GM19328 (cell line): Measurements from ENCODE around the gene D2HGDH.
"Not testable (repeated sequence)": the region's sequence is repeated elsewhere in the genome, so short reads cannot be mapped to it uniquely, and the experiment has no call there.

Experiments
- ATAC-seq: cut with Tn5 transposase; IDR thresholded peaks from one replicate; pipeline ENCODE4 v1.9.1; 2021; ENCODE audit warnings: mild to moderate bottlenecking, moderate library complexity; ENCODE audit not compliant: unreplicated experiment

The D2HGDH gene

DNA sequence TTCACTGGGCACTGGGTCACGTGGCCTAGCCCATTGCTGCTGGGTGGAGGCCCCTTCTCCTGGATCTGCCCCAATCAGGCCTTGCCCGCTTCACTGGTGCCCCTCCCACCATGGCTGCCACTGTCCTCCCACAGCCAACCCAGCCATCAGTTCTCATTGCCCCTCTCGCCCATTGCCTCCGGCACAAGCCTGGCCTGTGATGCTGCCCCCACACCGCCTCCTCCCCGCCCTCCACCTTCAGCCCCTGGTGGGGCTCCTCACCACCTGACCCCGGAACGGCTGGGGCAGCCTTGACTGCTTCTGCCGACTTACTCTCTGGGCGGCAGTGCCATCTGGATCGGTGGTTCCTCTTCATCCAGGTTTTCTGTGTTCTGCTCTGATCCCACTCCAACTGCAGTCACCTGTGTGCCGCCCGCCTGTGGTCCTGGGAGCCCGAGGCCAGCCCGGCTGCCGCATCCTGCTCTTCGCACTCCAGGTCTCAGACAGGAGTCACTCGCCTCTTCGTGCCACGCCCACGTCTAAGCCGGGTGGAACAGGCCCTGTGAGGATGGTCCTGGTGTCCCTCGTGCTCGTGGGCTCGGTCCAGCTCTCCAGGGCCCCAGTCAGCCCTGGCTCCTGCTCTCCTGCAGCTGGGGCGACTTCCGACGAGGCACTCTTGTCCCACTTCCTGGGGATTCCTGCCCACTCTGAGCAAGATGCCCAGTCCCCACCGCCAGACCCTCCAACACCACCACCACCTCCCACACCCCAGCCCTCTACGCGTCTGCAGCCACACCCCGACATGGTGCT is 14.2 kb downstream of the D2HGDH start:
- ATAC-seq: no peak

DNA sequence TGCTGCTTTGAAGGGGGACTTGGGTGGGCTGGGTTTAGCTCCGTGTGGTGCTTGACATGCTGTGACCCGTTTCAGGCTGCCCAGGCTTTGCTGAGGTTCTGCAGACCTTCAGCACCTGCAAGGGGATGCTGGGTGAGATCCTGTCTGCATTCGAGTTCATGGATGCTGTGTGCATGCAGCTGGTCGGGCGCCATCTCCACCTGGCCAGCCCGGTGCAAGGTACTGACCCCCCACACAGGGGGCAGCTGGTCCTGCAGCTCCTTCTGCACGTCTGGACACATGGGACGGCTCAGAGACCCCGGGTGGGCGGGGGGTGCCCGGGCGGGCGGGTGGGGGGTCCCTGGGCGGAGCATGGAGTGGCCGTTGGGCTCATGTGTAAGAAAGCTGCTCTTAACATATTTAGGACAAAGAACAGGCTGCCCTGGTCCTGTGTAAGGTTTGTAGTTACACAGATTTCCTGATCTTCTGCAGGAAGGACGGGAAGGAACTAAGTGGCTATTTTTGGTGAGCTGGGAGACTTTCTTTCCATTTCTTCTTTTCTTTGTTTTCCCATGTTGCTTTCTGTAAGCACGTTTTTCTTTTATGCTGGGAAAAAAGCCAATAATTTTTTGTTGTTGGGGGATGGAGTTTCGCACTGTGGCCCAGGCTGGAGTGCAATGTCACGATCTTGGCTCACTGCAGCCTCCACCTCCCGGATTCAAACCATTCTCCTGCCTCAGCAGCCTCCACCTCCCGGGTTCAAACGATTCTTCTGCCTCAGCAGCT is 15.8 kb downstream of the D2HGDH start:
- ATAC-seq: no peak

DNA sequence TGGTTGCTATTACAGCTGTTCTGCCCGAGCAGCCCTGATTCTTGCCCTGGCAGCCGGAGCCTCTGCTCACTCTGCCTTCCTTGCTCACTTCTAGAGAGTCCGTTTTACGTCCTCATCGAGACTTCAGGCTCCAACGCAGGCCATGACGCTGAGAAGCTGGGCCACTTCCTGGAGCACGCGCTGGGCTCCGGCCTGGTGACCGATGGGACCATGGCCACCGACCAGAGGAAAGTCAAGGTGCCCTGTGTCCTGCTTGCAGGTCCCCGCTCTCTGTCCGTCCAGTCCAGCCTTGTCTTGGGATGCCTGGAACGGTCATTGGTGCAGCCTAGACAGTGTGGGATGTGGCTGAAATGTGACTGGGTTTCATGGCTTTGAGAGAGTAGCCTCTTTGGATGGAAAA is 16.7 kb downstream of the D2HGDH start:
- no peak for ATAC-seq

DNA sequence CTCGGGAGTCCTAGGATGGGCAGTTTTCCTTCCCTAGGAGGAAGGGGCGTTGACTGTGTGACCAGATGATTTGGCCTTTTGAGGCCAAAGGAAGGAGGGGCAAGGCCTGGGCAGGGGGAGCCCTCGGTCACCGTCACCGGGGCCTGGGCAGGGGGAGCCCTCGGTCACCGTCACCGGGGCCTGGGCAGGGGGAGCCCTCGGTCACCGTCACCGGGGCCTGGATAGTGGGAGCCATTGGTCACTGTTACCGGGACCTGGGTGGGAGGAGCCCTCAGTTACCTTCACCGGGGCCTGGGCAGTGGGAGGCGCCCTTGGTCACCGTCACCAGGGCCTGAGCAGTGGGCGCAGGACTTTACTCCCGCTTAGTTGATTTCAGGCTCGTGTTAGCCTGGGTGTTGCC is 17.3 kb downstream of the D2HGDH start:
- no peak for ATAC-seq

DNA sequence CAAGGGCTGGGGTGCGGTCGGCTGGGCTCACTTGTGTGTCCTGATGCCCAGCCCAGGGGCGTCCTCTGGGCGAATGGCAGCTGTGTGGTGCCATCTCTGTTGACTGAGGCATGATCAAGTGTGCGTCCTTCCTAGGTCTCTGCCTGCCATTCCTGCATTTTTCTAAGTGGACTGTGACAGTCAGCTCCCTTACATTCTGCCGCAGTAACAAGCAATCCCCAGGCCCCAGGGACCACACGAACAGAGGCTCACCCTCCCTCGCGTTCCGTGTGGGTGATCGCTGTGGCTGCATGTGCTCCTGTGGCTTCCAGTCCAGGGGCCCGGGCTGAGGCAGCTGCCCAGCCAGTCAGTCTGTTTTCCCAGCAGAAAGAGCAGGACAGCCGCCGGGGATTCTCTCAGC is 17.8 kb downstream of the D2HGDH start:
- no peak for ATAC-seq

DNA sequence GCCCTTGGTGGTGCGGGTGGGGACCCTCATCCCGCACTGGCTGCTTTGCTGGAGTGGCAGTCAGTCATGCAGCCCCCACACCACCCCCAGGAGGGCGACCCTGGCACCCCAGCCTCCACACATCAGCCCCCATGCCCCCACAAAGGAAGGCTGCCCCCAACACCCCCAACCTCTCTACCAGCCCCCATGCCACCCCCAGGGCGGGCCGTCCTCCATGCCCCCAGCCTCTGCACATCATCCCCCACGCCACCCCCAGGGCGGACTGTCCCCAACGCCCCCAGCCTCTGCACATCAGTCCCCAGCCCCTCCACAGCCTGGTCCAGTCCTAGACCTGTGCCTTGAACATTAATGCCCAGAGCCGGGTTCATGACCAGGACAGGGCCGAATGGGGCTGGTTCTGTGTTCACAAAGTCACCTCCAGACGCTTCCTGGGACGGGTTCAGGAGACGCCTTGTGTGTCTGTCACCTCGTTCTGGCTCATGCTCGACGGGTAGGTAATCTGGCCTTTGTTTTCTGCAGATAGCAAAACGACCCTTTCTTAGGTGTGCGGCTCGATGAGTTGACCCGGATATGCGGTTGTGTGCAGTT is 18.4 kb downstream of the D2HGDH start:
- no peak for ATAC-seq

DNA sequence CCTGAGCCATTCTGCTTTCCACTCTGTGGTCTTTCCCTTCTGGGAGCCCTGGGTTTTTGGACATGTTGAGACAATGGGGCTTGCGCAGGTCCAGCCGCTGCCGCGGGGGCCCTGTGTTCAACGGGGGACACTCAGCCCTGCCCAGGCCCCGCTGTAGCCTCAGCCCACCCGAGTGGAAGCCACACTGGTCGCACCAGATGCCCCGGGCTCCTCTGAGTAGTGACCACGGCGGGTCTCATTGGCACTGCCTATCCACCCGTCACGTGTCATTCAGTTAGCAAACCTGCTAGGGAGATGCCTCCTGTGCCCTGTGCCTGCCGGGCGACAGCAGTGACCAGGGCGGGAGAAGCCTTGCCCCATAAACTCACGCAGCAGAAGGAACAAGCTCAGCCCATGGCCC is 19.1 kb downstream of the D2HGDH start:
- no peak for ATAC-seq

DNA sequence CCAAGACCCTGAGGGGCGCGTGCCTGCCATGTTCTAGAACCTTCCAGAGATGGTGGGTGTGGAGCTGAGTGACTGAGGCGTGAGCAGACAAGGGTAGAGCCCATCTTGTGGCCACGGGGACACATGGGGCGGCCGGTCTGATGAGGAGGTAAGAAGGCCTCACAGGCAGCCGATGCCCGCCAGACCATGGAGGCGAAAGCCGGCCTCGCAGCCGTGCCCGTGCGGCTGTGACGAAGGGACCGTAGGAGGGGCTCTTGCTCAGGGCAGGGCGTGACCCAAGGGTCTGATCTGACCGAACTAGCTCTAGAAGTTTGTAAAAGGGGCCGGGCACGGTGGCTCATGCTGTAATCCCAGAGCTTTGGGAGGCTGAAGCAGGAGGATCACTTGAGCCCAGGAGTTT is 19.6 kb downstream of the D2HGDH start:
- no peak for ATAC-seq

DNA sequence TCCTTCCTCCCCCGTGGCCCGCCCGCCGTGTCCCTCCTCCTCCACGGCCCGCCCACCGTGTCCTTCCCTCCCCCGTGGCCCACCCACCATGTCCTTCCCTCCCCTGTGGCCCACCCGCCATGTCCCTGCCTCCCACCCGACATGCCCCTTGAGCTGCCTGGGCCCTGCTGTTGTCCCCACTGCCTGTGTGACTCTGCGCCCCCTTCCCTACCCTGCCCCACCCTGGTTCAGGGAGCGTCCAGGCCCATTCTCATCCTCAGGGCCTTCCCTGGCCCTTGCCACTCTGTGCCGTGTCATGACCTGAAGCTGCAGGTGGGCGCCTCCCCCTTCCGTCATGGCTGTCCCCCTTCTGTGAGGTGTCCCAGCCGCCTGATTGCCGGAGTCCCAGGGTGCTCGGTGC is 20.7 kb downstream of the D2HGDH start:
- ATAC-seq: no peak

DNA sequence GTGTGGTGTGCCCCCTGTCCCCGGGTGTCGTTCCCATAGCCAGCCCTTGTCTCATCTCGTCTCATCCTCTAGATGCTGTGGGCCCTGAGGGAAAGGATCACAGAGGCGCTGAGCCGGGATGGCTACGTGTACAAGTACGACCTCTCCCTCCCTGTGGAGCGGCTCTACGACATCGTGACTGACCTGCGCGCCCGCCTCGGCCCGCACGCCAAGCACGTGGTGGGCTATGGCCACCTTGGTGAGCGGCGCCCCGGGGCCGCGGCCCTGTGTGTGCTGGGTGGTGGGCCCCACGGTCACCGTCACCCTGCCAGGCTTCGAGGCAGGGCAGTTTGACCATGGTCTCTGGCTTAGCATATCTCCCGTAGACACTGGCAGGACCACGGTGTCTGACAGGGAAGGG is 21.3 kb downstream of the D2HGDH start:
- ATAC-seq: no peak

DNA sequence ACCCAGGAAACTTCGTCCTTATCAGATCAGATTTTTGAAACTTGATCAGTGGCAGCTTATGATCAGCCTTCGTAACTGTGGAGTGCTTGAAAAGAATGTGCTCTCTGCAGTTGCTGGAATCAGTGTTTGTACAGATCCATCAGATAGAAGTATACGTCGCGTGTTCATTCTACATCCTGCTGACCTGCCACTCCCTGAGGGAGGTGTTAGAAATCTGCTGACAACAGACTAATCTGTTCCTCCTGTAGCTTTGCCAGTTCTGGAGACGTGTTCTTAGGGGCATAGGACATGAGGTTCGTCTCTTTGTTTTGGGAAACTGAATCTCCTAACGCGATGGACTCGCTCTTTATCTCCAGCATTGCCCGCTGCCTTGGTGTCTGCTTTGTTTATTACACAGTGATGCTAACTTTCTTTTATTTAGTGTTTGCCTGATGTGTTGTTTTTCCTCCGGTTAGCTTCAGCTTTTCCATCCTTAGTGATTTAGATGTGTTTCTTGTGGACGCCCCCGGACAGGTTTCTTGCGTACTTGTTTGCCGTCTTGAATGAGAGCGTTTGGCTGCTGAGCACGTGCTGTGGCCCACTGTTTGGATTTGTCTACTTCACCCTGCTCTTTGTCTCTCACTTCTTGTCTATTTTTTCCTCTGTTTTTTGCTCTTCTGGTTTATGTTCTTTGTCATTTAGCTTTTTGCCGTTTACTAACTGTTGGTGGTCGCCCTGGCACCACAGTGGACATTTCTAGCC is 24.8 kb downstream of the D2HGDH start:
- ATAC-seq: no peak

DNA sequence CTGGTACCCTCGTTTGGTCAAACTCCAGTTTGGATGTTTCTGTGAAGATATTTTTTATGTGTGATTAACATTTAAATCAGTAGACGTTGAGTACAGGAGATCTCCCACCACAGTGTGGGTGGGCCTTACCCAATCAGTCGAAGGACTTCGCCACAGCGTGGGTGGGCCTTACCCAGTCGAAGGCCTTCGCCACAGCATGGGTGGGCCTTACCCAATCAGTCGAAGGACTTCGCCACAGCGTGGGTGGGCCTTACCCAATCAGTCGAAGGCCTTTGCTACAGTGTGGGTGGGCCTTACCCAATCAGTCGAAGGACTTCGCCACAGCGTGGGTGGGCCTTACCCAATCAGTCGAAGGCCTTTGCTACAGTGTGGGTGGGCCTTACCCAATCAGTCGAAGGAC is 25.5 kb downstream of the D2HGDH start:
- ATAC-seq: not testable (repeated sequence)

DNA sequence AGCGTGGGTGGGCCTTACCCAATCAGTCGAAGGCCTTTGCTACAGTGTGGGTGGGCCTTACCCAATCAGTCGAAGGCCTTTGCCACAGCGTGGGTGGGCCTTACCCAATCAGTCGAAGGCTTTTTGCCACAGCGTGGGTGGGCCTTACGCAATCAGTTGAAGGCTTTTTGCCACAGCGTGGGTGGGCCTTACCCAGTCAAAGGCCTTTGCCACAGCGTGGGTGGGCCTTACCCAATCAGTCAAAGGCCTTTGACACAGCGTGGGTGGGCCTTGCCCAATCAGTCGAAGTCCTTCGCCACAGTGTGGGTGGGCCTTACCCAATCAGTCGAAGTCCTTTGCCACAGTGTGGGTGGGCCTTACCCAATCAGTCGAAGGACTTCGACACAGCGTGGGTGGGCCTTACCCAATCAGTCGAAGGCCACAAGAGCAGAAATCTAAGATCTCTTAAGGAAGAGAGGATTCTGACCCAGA is 25.9 kb downstream of the D2HGDH start:
- no peak for ATAC-seq

DNA sequence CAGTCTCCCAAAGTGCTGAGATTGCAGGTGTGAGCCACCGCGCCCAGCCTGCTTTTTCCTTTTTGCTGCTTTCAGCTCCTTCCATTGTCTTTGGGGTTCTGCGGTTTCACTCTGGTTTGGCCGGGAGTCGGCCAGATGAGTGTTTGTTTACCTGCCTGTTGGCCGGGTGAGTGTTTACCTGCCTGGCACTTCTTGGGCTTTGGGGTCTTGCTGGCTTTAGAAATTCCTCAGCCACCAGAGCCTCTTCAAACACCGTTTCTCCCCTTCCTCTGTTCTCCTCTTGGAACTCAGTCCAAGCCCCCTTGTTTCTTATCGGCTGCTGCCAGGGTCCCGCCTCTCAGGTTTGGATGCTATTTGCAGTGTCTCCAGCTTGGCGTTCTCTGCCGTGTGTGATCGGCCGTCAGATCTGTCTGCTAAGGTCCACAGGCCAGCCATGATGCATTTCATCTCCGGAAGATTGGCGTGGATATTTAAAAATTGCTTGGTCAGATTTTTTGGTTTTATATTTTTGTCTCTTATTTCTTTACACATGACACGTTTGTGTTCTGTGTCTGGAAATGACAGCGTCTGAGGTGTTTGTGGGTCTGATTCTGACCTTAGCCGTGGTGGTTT is 28.0 kb downstream of the D2HGDH start:
- ATAC-seq: no peak

DNA sequence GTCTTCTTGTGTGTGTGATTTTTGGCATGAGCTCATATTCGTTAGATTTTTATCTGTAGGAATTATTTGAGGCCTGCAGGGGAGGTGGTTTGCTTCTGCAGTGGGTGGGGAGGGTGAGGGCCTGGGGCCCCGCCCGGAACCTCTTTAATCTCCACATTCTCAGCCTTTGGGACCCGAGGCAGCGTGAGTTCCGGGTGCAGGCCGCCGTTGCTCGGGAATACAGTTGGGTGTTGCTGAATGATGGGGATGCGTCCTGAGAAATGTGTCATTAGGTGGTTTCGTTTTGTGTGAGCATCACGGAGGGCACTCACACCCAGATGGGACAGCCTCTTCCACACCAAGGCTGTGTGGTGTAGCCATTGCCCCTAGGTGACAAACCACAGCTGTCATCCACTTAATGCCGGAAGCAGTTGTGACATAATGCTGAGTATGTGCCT is 28.5 kb downstream of the D2HGDH start:
- ATAC-seq: no peak

DNA sequence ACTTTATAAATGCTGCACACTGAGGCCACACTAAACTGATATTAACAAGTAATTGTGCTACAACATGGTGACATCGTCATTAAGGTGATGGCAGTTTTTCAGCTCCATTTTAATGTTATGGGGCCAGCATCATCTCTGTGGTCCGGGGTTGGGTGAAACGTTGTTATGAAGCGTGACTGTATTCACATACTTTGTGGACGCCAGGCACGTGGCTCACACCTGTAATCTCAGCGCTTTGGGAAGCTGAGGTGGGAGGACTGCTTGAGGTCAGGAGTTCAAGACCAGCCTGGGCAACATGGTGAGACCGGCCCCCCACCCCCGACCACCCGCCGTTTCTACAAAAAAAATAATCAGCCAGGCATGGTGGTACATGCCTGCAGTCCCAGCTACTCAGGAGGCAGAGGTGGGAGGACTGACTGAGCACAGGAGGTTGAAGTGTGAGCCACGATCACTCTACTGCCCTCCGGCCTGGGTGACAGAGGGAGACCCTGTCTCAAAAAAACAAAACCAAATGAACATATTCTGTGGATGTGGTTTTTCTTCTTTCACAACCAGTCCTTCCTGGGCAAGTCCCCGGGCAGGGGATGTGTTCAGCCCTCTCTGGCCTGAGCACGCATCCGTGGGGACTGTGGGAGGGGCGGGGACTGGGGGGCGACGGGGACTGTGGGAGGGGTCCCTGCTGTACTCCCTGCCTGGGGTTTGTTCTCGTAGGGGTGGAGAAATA is 29.3 kb downstream of the D2HGDH start:
- no peak for ATAC-seq

DNA sequence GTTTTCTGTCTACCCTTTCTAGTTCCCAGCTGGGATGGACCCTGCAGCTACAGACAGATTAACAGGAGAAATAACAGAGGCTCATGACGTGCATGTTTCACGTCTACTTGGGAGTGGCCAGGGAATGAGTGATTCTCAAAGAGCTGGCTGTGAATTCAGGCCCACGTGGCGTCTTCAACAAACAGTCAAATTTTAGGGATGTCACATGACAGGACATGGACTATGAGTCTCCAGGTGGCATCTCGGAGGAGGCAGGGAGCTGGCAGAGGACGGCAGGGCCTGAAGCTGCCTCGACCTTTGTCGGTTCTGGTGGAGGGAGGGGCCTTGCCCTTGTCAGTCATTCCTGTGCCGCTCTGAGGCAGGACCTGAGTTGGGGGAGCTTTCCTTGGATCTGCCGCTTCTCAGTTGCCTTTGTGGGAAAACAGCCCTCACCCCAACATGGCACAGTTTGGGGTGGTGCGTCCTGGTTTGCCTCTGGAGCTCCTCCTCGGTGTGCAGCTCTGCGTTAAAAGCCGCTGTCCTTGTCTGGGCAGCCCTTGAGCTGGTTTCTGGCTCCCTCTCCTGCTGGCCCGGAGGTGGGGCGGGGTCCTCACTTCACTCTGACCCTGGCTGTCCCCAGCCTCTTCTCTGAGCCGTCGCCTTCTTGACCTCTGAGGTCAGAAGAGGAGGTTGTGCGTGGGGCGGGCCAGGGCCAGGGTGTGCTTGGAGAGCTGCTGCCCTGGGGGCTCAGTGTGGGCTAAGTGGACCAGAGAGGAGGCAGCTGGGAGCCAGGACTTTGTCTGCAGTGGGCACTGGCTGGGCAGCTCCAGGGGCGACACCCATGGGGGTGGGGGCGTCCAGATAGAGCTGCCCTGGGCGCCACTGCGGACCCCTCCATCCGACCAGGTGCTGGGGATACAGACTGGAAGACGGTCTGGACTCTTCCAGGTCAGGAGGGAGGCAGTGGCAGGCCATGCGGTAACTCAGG is 30.1 kb downstream of the D2HGDH start:
- no peak for ATAC-seq

DNA sequence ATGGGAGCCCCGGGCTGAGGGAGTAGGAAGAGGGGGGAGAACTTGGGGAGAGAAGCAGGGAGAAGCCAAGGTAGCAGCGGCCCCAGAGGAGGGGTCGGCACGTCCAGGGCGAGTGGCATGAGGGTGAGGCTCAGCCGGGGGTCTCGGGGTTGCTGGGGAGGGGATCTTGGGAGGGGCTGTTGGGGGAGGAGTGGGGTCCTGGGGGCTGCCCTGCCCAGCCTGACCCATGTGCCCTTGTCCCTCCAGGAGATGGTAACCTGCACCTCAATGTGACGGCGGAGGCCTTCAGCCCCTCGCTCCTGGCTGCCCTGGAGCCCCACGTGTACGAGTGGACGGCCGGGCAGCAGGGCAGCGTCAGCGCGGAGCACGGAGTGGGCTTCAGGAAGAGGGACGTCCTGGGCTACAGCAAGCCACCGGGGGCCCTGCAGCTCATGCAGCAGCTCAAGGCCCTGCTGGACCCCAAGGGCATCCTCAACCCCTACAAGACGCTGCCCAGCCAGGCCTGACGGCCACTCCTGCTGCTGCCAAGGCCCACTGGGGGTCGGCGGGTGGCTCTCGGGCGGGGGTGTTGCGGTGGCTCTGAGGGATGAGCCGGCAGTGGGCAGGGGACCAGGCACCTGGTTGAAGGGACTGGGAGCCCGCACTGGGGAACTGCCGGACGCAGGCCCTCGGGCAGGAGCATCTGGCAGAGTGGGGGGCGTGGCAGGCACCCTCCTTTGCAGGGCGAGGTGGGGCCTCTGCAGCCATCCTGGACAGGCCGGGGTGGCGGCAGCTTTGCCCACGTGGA is 33.2 kb downstream of the D2HGDH start:
- no peak for ATAC-seq
